Measurements from ENCODE around the gene WNT1. TPM values are rescaled to one million over a fixed set of nuclear protein-coding genes. Genes with fewer than 3 reads are reported as not detected.

WNT1 gene
- total and polyA plus RNA-seq, 2 donors (not counting 3 experiments of a cell fraction or from before 2014, with no cell fraction given), result not detected

GRCh38 chr12:48947727-48948126 is 30.4 kb upstream of the WNT1 start:
- dilution Hi-C loops (cut with MboI; ENCODE audit: extremely low pct_ligation_motif_present, low sequenced_read_pairs), result no loop called here

More at GRCh38 chr12:48947727-48948126, 30.4 kb upstream of the WNT1 start:
- FAIRE-seq (no peak), DNase-seq (ENCODE audit: low read depth, low spot score) (no peak)
- Histone ChIP-seq H4K20me1 (replicated peaks; ENCODE audit: control insufficient read depth, extremely low read depth, insufficient read depth, low read length) (peaks cover 16% of the 10 kb centered on the region), H3K27ac (ENCODE audit: insufficient read depth, low read depth, low read length) (no peak overlapping the region), H3K9me1 (replicated peaks; ENCODE audit: control insufficient read depth, extremely low read depth, insufficient read depth, low read length) (no peaks in the 10 kb centered on the region), H3K4me1 (ENCODE audit: control insufficient read depth, extremely low read depth, insufficient read depth, low read length) (no peaks in the 10 kb centered on the region), H3K4me3 (replicated peaks in 1 of 3; ENCODE audit: insufficient read depth in 1 of 3, low read depth in 1 of 3, low read length in 3 of 3) (no peak overlapping the region), H3K27me3 (ENCODE audit: control insufficient read depth in 2 of 2, insufficient read depth in 2 of 2, low read length in 2 of 2) (no peaks in the 10 kb centered on the region), H2AFZ (ENCODE audit: low read depth, low read length) (no peak overlapping the region), H3K9ac (replicated peaks; ENCODE audit: extremely low read depth, insufficient read depth, low read length) (no peak overlapping the region), H3K36me3 (ENCODE audit: control insufficient read depth in 2 of 2, extremely low read depth in 1 of 2, insufficient read depth in 2 of 2, low read length in 2 of 2) (peaks cover 5 to 6% of the 10 kb centered on the region in 2 experiments), H3K79me2 (ENCODE audit: control insufficient read depth, insufficient read depth, low read length) (peaks cover 73% of the 10 kb centered on the region), H3K4me2 (ENCODE audit: insufficient read depth, low read length) (no peak overlapping the region), H3K9me3 (replicated peaks; ENCODE audit: control insufficient read depth, insufficient read depth, low read length) (no peaks in the 10 kb centered on the region)
- ChIA-PET CTCF (interaction anchor here (0.7 to 1.3 kb wide), 2 partner anchors 40 to 95 kb away, joined by 3 to 4 read pairs; no protein-coding TSS in a partner anchor), POLR2A (interaction anchor here (0.6 kb wide), 2 partner anchors 183 to 299 kb away, joined by 3 to 4 read pairs; no protein-coding TSS in a partner anchor)
- BruUV-seq (replicated peaks), result no TSS peak
- no peak for TF ChIP-seq POLR2A (IDR thresholded peaks at IDR 0.05; ENCODE audit: low read depth, low read length)
- TF ChIP-seq JUN (IDR thresholded peaks at IDR 0.05; ENCODE audit: borderline replicate concordance, insufficient read depth, insufficient read length, low read depth), result no peak
- no peak for TF ChIP-seq GATA2 (IDR thresholded peaks at IDR 0.05; ENCODE audit: insufficient read depth, insufficient read length, low read depth, low read length)
- TF ChIP-seq FOS (IDR thresholded peaks at IDR 0.05; ENCODE audit: borderline replicate concordance, insufficient read depth, low read length), result no peak
- no peak for TF ChIP-seq EZH2 (IDR thresholded peaks at IDR 0.05; ENCODE audit: borderline replicate concordance, low read depth, low read length, severe bottlenecking)
- no peak for TF ChIP-seq POLR2AphosphoS5 (IDR thresholded peaks at IDR 0.05; ENCODE audit: insufficient read depth, low read depth, low read length)
- TF ChIP-seq, protein P1, sequence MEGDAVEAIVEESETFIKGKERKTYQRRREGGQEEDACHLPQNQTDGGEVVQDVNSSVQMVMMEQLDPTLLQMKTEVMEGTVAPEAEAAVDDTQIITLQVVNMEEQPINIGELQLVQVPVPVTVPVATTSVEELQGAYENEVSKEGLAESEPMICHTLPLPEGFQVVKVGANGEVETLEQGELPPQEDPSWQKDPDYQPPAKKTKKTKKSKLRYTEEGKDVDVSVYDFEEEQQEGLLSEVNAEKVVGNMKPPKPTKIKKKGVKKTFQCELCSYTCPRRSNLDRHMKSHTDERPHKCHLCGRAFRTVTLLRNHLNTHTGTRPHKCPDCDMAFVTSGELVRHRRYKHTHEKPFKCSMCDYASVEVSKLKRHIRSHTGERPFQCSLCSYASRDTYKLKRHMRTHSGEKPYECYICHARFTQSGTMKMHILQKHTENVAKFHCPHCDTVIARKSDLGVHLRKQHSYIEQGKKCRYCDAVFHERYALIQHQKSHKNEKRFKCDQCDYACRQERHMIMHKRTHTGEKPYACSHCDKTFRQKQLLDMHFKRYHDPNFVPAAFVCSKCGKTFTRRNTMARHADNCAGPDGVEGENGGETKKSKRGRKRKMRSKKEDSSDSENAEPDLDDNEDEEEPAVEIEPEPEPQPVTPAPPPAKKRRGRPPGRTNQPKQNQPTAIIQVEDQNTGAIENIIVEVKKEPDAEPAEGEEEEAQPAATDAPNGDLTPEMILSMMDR (IDR thresholded peaks at IDR 0.05; ENCODE audit: extremely low read depth in 1 of 2, insufficient read depth in 1 of 2, low read depth in 1 of 2, low read length in 2 of 2), result no peak
- no peak for TF ChIP-seq MYC (IDR thresholded peaks at IDR 0.05; ENCODE audit: low read depth, low read length)
- no peak for TF ChIP-seq MAX (IDR thresholded peaks at IDR 0.05; ENCODE audit: insufficient read depth, insufficient read length)
- intact Hi-C loops (cut with micrococcal nuclease), result no loop called here

Data from endothelial cell of umbilical vein (primary cell).